HG03575 (cell line): ENCODE measurements around the gene LMCD1.

Experiments
- ATAC-seq: cut with Tn5 transposase; IDR thresholded peaks from one replicate; pipeline ENCODE4 v1.9.1; 2021; ENCODE audit not compliant: unreplicated experiment, insufficient number of reproducible peaks, low FRiP score; ENCODE audit errors: extremely low read depth

Gene LMCD1

DNA sequence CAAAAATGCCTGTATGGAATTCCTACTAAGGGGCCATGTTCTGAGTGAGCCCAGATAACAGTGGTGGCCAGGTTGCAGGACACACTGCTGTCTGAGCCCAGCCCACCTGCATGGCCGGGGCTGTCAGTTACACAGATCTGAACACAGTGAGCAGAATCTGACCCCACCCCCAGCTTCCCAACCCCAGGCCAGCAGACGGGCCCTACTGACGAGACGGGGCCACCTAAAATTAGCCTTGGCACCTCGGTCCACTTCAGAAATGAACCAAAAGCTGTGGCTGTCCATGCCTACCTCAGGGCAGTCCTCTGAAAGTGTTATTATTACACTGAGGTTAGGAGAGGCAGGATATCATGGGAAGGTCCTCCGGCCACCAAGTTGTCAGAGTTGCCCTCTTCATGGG is 51.8 kb downstream of the LMCD1 start:
- no peak for ATAC-seq

DNA sequence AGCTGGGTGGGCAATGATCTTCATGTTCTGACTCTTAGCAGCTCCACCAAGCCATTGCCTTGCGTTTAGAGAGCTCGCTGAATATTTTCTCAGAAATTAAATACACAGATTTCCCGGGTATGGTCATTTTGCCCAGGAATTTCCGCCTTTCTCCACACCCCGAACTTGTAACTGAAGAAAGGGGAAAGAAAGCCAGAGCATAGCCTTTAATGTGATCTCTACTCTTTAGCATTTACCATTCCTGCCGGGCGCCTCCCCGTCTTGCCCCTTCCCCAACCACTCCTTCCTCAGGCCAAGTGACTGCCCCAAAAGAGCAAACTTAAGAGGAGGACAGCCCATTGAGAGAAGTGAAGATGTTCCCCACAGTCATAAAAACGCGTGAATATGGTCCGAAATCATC is 53.1 kb downstream of the LMCD1 start:
- no peak for ATAC-seq

GRCh38 chr3:8555113-8555661 is 53.6 kb downstream of the LMCD1 start:
- no peak for ATAC-seq

DNA sequence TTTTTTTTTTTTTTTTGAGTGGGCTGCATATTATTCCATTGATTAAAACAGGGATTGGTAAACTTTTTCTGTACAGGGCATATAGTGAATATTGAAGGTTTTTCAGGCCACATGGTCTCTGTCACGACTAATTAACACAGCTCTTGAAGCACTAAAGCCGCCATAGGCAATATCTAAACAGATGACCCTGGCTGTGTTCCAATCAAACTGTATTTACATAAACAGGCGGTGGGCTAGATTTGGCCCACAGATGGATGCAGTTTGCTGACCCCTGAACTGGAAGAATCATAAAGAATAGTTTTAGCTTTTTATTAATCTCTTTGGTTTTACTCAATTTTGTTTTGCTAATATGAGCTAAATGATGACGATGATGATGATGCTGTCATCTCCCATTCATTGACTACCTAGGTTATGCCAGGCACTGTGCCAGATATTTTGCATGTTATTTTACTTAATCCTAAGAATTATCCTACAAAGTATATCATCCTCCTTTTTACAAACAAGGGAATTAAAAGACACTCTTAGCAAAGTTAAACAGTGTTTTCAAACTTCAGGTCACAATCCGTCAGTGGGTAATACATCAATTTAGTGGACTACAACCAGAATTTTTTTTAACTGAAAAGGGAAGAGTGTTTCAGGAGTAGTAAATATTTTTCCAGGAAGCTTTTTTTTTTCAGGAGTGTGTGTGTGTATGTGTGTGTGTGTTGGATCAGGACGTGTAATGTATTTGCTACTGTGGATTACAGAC is 54.3 kb downstream of the LMCD1 start:
- no peak for ATAC-seq

DNA sequence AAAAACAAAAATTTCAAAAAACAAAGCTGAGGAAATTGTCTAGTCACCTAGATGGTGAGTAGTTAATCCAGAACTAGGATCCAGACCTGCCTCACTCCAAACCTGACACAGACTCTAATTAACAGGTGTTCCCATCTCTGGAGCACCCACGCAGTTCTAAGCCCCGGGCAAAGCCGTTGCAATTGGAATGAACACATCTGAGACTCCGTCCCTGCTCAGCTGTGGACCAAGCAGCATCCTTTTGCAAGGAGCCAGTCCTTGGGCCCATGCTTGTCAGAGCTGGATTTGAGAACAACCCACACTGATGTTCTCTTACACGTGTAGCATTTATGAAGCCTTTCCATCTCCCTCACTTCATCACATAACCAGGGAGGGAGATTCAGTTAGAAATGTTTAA is 54.8 kb downstream of the LMCD1 start:
- no peak for ATAC-seq

- no peak for ATAC-seq
These were observed 55.7 kb downstream of the LMCD1 start for GRCh38 chr3:8557298-8557697.

GRCh38 chr3:8558645-8559044 is 57.0 kb downstream of the LMCD1 start:
- ATAC-seq, result no peak

DNA sequence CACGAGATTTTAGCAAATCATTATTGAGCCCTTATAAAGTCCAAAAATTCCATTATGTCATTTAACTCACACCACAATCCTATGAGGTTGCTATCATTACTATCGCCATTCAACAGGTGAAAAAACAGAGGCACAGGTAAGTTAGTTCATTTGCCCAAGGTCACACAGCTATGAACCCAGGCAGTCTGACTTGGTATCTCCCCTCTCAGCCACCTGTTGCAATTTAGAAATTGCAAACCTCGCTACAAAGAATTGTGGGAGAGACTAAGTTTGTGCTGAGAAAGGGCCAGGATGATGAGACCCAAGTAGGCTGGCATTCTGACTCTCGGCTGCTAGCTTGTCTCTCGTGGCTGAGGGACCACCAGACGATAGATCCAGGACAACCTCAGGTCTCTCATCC is 57.7 kb downstream of the LMCD1 start:
- ATAC-seq, result no peak

DNA sequence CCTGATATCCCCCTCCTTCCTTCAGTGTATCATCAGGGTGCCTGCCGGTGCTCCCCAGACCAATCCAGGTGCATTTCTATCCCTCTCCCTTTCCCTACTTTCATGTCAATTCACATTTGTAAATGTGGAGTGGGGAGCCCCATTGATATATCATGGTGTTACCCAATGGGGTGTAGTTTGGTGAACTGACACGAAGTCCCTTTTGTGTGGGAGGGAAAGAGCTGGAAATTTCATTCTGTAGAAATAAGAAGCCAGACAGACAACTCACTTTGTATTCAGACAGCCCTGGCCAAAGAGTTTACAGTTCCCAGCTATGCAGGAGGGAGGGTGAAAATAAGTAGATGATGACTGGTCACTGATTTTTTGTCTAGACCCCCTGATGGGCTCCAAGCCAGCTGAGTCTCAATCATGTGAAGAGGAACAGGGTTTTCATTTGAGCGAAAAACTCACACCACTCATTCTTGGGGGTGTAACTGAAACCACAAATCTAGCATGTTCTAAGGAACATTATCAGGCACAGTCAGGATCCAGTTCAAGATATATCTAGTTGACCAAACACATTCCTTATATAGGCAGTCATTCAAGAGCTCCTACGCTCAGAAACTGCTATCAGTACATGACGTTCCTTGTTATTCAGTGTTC is 58.9 kb downstream of the LMCD1 start:
- ATAC-seq, result no peak

GRCh38 chr3:8561370-8561769 is 59.7 kb downstream of the LMCD1 start:
- ATAC-seq, result no peak

- ATAC-seq, result no peak
These were observed 60.5 kb downstream of the LMCD1 start for GRCh38 chr3:8562081-8562595.

DNA sequence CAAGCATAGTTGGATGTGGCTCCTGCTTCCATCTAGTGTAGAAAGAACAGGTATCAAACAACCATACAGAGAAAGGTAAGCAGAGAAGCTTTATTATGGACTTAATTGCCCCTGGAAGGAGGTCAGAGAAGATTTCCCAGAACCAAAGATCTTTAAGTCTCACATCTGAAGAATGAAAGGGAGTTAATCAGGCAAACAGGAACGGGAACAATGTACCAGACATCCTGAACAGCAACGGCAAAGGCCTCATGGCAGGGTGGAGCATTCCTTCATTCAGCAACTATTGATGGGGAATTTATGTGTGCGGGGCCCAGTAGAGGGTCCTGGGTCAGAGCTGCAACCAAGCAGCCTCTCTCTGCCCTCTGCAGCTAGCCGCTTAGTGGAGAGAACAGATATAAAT is 61.5 kb downstream of the LMCD1 start:
- no peak for ATAC-seq

DNA sequence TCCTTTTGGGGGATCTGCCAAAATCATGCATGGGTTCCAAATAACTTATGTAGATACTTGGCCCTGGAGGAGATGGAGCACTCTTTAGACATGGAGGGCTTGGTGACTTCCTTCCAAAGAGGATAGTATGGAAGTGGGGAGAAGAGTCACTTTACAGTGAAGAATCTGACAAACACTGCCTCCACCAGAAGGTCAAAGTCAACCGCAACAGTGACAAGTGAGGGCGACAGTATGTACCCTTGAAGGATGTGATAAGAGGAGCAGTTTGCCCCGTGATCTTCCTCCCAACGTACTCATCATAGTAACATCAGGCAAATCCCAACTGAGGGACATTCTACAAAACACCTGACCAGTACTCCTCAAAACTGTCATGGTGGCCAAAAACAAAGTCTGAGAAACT is 62.0 kb downstream of the LMCD1 start:
- no peak for ATAC-seq

DNA sequence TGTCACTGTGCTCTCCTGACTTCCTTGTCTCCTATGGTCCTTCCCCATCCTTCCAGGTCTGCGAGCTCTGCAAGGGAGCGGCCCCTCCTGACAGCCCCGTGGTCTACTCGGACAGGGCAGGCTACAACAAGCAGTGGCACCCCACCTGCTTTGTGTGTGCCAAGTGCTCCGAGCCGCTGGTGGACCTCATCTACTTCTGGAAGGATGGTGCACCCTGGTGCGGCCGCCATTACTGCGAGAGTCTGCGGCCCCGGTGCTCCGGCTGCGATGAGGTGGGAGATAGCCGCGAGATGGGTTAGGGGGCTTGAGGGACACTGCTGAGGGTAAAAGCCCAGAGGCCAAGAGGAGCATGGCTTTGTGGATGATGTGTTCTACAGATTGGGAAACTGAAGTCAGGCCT is 63.8 kb downstream of the LMCD1 start:
- ATAC-seq, result no peak

- ATAC-seq, result no peak
These were observed 66.4 kb downstream of the LMCD1 start for GRCh38 chr3:8567784-8568575.

DNA sequence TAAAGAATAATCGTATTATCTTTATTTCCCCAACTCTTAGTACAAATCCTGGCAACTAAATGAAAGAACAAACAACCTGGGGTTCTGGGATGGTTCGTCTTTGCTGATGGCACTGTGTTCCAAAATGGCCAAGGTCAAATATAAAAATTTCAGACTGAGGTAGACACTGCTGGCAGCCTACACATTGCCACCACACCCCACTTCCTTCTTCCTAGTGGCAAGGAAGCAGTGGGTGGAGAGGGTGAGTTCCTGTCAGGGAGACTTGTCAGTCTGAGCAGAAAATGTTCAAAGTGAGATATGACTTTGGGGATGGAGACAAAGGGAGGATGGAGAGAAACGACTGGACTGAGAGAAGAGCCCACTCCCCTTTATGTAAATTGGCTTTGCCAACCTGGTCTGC is 69.6 kb downstream of the LMCD1 start:
- no peak for ATAC-seq

- ATAC-seq, result no peak
These were observed 71.8 kb downstream of the LMCD1 start for GRCh38 chr3:8573342-8573926.

- no peak for ATAC-seq
These were observed 72.5 kb downstream of the LMCD1 start for GRCh38 chr3:8574040-8574669.
